GM10266 (cell line): ENCODE measurements around the gene CAB39L.

Experiments
- DNase-seq: peaks from one replicate; pipeline ENCODE4 v3.0.0; 2012; ENCODE audit errors: extremely low spot score
- CTCF ChIP-seq: IDR thresholded peaks from 2 replicates; pipeline ENCODE4 v1.5.1; 2012; ENCODE audit warnings: mild to moderate bottlenecking, low read depth; ENCODE audit not compliant: control insufficient read depth, insufficient read depth; ENCODE audit errors: missing control alignments

CAB39L gene

GRCh38 chr13:49347650-49348385 lies 96.0 kb downstream of the CAB39L start:
- DNase-seq: no peak
- no peak for TF ChIP-seq CTCF

GRCh38 chr13:49346460-49346859 lies 97.4 kb downstream of the CAB39L start:
- TF ChIP-seq CTCF: no peak
- DNase-seq: no peak

GRCh38 chr13:49343731-49344130 lies 100.1 kb downstream of the CAB39L start:
- DNase-seq: no peak

GRCh38 chr13:49343255-49343654 lies 100.6 kb downstream of the CAB39L start:
- DNase-seq: no peak
- no peak for TF ChIP-seq CTCF

More at GRCh38 chr13:49343731-49344130, 100.1 kb downstream of the CAB39L start:
- no peak for TF ChIP-seq CTCF

- no peak for TF ChIP-seq CTCF
These were observed 101.4 kb downstream of the CAB39L start for GRCh38 chr13:49342454-49342853.

GRCh38 chr13:49341941-49342340 lies 101.9 kb downstream of the CAB39L start:
- TF ChIP-seq CTCF: no peak
- no peak for DNase-seq

More at GRCh38 chr13:49342454-49342853, 101.4 kb downstream of the CAB39L start:
- DNase-seq: no peak

- DNase-seq: no peak
- TF ChIP-seq CTCF: no peak
These were observed 102.3 kb downstream of the CAB39L start for GRCh38 chr13:49341517-49341916.
